K562 (cell line): ENCODE data around the gene ESRRG. TPM values are rescaled to one million over a fixed set of nuclear protein-coding genes. Genes with fewer than 3 reads are reported as not detected.

Source experiments
- ATAC-seq: fragments of 200-7000 bp; cut with Tn5 transposase; 3 replicates; pipeline ENCODE4 v1.9.1; 2020; ENCODE audit warnings: moderate library complexity
- BruUV-seq: library from RNA; stranded (reverse); fragments of 400-500 nt; replicated peaks from 2 replicates; lab custom pipeline; 2021; lab: Mats Ljungman, UMichigan
- CTCF ChIA-PET: fragments of 300-600 bp; formaldehyde crosslinking; extraction: SDS; loops from one replicate; lab custom pipeline; 2021; ENCODE audit warnings: low intra/inter-chr PET ratio; lab: Yijun Ruan, JAX
- POLR2A ChIA-PET: fragments of 300-600, 350-650 bp; sonication (Branson Sonifier 250); formaldehyde crosslinking; extraction: SDS; loops from one replicate; lab custom pipeline; 2021; ENCODE audit warnings: antibody characterized with exemption, inconsistent platforms; lab: Yijun Ruan, JAX
- DNase-seq, 4 experiments: peaks; one replicate each; pipeline versions ENCODE4 v3.0.0 to v3.0.0-alpha.2; 2011 to 2018; ENCODE audit warnings: low spot score in 3 of 4, mixed read lengths in 3 of 4; ENCODE audit errors: extremely low read depth in 1 of 4
- FAIRE-seq: peaks from 2 replicates; lab custom pipeline; 2011; peaks lifted over from hg19 to GRCh38; lab: Jason Lieb, UNC
- H2AFZ ChIP-seq: 2 replicates; pipeline ENCODE4 v1.6.0; 2011; ENCODE audit warnings: low read depth, low read length, control low read depth, inconsistent platforms
- H3K27ac ChIP-seq: fragments of 200-600 bp; 3 replicates; pipeline ENCODE4 v1.8.0; 2011; ENCODE audit warnings: low read depth, mild to moderate bottlenecking, control low read depth, inconsistent platforms, low read length, moderate library complexity, mixed read lengths; ENCODE audit errors: extremely low read depth
- H3K27me3 ChIP-seq, 2 experiments: fragments of 300-600 bp in 1 of 2; 2 replicates in 1 of 2; 3 replicates in 1 of 2; pipeline versions ENCODE4 v1.6.0 to v1.8.0; 2011; ENCODE audit warnings: inconsistent platforms in 2 of 2, low read length in 2 of 2, mild to moderate bottlenecking in 1 of 2, mixed read lengths in 1 of 2, moderate library complexity in 1 of 2; ENCODE audit not compliant: control insufficient read depth in 2 of 2, insufficient read depth in 2 of 2
- H3K36me3 ChIP-seq: fragments of 300-600 bp; 3 replicates; pipeline ENCODE4 v1.8.0; 2011; ENCODE audit warnings: mild to moderate bottlenecking, low read length, inconsistent platforms; ENCODE audit not compliant: control insufficient read depth, insufficient read depth
- H3K4me1 ChIP-seq, 2 experiments: fragments of 200-600 bp in 1 of 2; replicated peaks in 1 of 2; 2 replicates in 1 of 2; 3 replicates in 1 of 2; pipeline versions ENCODE4 v1.5.1 to v1.8.0; 2011; ENCODE audit warnings: inconsistent platforms in 2 of 2, low read length in 2 of 2, mild to moderate bottlenecking in 1 of 2, mixed read lengths in 1 of 2, moderate library complexity in 1 of 2; ENCODE audit not compliant: control insufficient read depth in 2 of 2, insufficient read depth in 2 of 2
- H3K4me2 ChIP-seq: 2 replicates; pipeline ENCODE4 v1.6.1; 2011; ENCODE audit warnings: low read length, control low read depth, inconsistent platforms, mixed read lengths; ENCODE audit not compliant: insufficient read depth
- H3K4me3 ChIP-seq: fragments of 200-600 bp; sonication (generic), shearing (Covaris generic); 2 replicates; pipeline ENCODE4 v1.5.1; 2016; ENCODE audit warnings: control low read depth, inconsistent platforms
- H3K79me2 ChIP-seq: fragments of 200-600 bp; 3 replicates; pipeline ENCODE4 v1.8.0; 2011; ENCODE audit warnings: low read length, inconsistent platforms; ENCODE audit not compliant: control insufficient read depth, insufficient read depth
- H3K9ac ChIP-seq, 2 experiments: 2 replicates each; pipeline versions ENCODE4 v1.6.0 to v1.6.1; 2011; ENCODE audit warnings: low read depth in 2 of 2, low read length in 2 of 2, control low read depth in 1 of 2, inconsistent platforms in 1 of 2, mild to moderate bottlenecking in 1 of 2, mixed read lengths in 1 of 2; ENCODE audit not compliant: insufficient read depth in 1 of 2
- H3K9me1 ChIP-seq: one replicate; pipeline ENCODE4 v1.6.0; 2011; ENCODE audit warnings: inconsistent platforms, mild to moderate bottlenecking, low read length, moderate library complexity; ENCODE audit not compliant: control insufficient read depth, insufficient read depth
- H3K9me3 ChIP-seq: replicated peaks from 2 replicates; pipeline ENCODE4 v1.5.1; 2011; ENCODE audit warnings: low read depth, low read length, inconsistent platforms; ENCODE audit not compliant: control insufficient read depth, insufficient read depth
- H4K20me1 ChIP-seq: replicated peaks from 2 replicates; pipeline ENCODE4 v1.6.1; 2011; ENCODE audit warnings: low read length, inconsistent platforms, mixed read lengths; ENCODE audit not compliant: control insufficient read depth, insufficient read depth
- NFRKB ChIP-seq: fragments of 450-650 bp; IDR thresholded peaks from 2 replicates; pipeline ENCODE4 v1.6.1; 2016; ENCODE audit warnings: low read depth
- RBM14 ChIP-seq: fragments of 200-400 bp; formaldehyde crosslinking; IDR thresholded peaks from 2 replicates; pipeline ENCODE4 v1.6.1; 2018; ENCODE audit warnings: low read depth, mild to moderate bottlenecking, low read length, moderate library complexity, borderline replicate concordance; ENCODE audit not compliant: insufficient read depth
- THRAP3 ChIP-seq: fragments of 450-650 bp; IDR thresholded peaks from 2 replicates; pipeline ENCODE4 v1.6.1; 2016; ENCODE audit warnings: mild to moderate bottlenecking, inconsistent platforms, borderline replicate concordance
- WGBS: fragments of 100-300 bp; shearing (Covaris generic); methylation state at CpG from one replicate; pipeline ENCODE4 v1.1.6; 2016; ENCODE audit warnings: low coverage, mixed read lengths; ENCODE audit not compliant: insufficient coverage; ENCODE audit errors: missing lambda C conversion rate; 5-methylcytosine and 5-hydroxymethylcytosine counted together
- in situ Hi-C: fragments of 300-500 bp; cut with MboI; formaldehyde crosslinking; loops from 4 replicates; pipeline ENCODE4 v1.15.0; 2018; ENCODE audit warnings: inconsistent platforms, mixed read lengths
- intact Hi-C: fragments of 100-400 bp; cut with micrococcal nuclease; formaldehyde crosslinking; loops from 2 replicates; pipeline ENCODE4 v1.14.2; 2022
- polyA plus RNA-seq, 8 experiments: library from polyadenylated mRNA; depleted of rRNA in 4 of 8; stranded (reverse) in 5 of 8; unstranded in 3 of 8; fragments of >200 nt; fragmentation: Nextera tagmentation in 2 of 8; fragmentation: Illumina TruSeq in 1 of 8; extraction: Ambion mirVana in 2 of 8; extraction: Trizol in 1 of 8; gene quantifications; 2 replicates each; pipeline versions ENCODE4 v1.2.1 to v1.2.3, GENCODE V29; 2011 to 2014; ENCODE audit warnings: inconsistent platforms in 1 of 8, missing spikeins in 1 of 8
- total RNA-seq, 7 experiments: library from RNA; depleted of rRNA in 6 of 7; stranded (reverse); fragments of >200 nt in 6 of 7; fragmentation: Illumina TruSeq in 2 of 7; extraction: Trizol in 2 of 7; gene quantifications; 2 replicates each; pipeline versions ENCODE4 v1.2.1 to v1.2.3, GENCODE V29; 2011 to 2021; ENCODE audit warnings: low replicate concordance in 1 of 7
- TF ChIP-seq, protein P1 (sequence below): fragments of 250-450 bp; sonication (Bioruptor Pico); IDR thresholded peaks from 2 replicates; pipeline ENCODE4 v1.8.0; 2021; ENCODE audit warnings: moderate library complexity, mild to moderate bottlenecking, inconsistent platforms
- TF ChIP-seq, protein P2 (sequence below): sonication (generic); formaldehyde crosslinking; IDR thresholded peaks from 2 replicates; pipeline ENCODE4 v1.8.0; 2022; ENCODE audit warnings: mild to moderate bottlenecking, missing genetic modification reagents
- TF ChIP-seq, protein P3 (sequence below): fragments of 250-450 bp; sonication (Bioruptor Pico); IDR thresholded peaks from 2 replicates; pipeline ENCODE4 v1.4.0; 2020; ENCODE audit warnings: borderline replicate concordance

ESRRG gene
- total and polyA plus RNA-seq, 9 of the 15 experiments (the other 6 are each of a cell fraction or from before 2014, with no cell fraction given), result not detected

DNA sequence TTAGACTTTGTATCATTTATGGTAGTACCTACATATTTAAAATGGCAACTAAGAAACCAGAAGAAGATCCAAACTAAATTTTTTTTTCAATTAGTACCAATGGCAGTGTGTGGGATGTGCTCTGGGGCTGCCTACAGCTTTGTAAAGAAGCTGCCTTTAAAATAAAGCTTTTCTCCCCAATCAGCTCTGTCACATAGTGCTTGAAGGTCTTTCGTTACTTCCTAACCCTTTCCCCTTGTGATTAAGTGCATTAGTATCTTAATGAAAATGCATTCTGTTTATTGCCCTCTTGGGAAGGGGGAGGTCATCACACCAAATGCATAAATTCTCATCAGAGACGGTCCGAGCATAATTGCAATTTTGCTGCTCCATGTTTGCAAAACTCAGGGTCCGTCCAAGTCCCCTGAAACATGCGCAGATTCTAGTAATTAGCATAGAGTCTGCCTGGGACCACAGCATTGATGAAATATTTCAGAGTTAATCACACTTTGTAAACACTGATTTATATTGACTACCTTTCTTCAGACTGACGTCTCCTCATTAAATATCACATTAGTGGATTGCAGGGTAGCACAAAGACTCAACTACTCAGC is 71.3 kb downstream of the ESRRG start:
- H3K4me3 ChIP-seq, result no peak overlapping the region
- WGBS, result 2% methylated on average over 6 of the region's 6 CpGs
- no peaks in the 10 kb centered on the region for H3K4me1 ChIP-seq
- no TSS peak for BruUV-seq
- ChIA-PET POLR2A (no interaction called here), CTCF (no interaction called here)
- H3K9me1 ChIP-seq, result no peaks in the 10 kb centered on the region
- no peak for FAIRE-seq
- in situ Hi-C loops, result no loop called here
- H3K9ac ChIP-seq, result no peak overlapping the region
- no peaks in the 10 kb centered on the region for H4K20me1 ChIP-seq
- TF ChIP-seq, protein P1, sequence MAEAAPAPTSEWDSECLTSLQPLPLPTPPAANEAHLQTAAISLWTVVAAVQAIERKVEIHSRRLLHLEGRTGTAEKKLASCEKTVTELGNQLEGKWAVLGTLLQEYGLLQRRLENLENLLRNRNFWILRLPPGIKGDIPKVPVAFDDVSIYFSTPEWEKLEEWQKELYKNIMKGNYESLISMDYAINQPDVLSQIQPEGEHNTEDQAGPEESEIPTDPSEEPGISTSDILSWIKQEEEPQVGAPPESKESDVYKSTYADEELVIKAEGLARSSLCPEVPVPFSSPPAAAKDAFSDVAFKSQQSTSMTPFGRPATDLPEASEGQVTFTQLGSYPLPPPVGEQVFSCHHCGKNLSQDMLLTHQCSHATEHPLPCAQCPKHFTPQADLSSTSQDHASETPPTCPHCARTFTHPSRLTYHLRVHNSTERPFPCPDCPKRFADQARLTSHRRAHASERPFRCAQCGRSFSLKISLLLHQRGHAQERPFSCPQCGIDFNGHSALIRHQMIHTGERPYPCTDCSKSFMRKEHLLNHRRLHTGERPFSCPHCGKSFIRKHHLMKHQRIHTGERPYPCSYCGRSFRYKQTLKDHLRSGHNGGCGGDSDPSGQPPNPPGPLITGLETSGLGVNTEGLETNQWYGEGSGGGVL, result no peak
- TF ChIP-seq, protein P2, sequence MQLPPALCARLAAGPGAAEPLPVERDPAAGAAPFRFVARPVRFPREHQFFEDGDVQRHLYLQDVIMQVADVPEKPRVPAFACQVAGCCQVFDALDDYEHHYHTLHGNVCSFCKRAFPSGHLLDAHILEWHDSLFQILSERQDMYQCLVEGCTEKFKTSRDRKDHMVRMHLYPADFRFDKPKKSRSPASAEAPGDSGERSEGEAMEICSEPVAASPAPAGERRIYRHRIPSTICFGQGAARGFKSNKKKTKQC, result no peak
- TF ChIP-seq, protein P3, sequence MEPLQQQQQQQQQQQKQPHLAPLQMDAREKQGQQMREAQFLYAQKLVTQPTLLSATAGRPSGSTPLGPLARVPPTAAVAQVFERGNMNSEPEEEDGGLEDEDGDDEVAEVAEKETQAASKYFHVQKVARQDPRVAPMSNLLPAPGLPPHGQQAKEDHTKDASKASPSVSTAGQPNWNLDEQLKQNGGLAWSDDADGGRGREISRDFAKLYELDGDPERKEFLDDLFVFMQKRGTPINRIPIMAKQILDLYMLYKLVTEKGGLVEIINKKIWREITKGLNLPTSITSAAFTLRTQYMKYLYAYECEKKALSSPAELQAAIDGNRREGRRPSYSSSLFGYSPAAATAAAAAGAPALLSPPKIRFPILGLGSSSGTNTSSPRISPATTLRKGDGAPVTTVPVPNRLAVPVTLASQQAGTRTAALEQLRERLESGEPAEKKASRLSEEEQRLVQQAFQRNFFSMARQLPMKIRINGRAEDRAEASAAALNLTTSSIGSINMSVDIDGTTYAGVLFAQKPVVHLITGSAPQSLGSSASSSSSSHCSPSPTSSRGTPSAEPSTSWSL, result no peak
- TF ChIP-seq NFRKB (no peak), THRAP3 (no peak), RBM14 (no peak)
- H3K27me3 ChIP-seq, result no peaks in the 10 kb centered on the region
- no peak overlapping the region for H3K27ac ChIP-seq
- no peak for ATAC-seq
- no peak for DNase-seq
- no peaks in the 10 kb centered on the region for H3K36me3 ChIP-seq
- no peaks in the 10 kb centered on the region for H3K79me2 ChIP-seq
- H3K9me3 ChIP-seq, result no peaks in the 10 kb centered on the region
- H3K4me2 ChIP-seq, result no peak overlapping the region
- H2AFZ ChIP-seq, result no peak overlapping the region
- intact Hi-C loops, result no loop called here
